ENCODE results near the gene COPE.

The COPE gene

DNA sequence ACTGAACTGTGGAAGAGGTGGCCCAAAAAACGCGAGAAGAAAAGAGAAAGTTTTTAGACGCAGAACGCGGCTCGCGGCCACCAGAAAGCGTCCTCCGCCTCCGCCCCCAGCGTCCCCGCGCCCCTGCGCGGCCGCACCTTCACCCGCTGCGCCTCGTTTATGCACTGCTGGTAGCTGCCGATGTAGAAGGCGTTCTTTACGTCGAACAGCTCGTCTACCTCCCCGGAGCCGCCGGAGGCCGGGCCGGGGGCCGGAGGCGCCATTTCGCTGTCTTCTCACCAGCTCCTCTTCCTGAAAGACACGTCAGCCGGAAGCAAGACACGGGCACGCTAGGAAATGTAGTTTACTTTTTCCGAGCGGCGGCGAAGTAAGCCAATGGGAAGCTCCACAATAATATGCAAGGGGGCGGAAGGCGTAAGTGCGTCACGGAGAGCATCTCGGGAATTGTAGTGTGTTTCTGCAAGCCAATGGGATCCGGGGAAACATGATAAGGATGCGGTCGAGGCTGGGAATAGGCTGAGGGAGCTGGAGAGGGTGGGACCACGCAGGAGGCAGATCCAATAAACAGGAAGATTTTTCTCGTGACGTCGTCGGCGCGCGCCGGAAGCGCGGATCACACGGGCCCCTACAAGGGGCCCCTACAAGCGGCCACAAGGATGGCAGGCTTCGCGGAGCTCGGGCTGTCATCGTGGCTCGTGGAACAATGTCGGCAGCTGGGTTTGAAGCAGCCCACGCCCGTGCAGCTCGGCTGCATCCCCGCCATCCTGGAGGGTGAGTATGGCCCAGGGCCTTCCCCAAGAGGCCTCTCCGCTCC, at the start of gene COPE, which contains the start of gene DDX49:
Gene COPE, minus strand, starts transcription at position 302 of the 814 bp plus-strand sequence. Its CDS starts 39 bp downstream, at position 263.
Gene DDX49, plus strand, starts transcription at position 630 of the 814 bp plus-strand sequence. Its CDS starts 27 bp downstream, at position 657.
- H3K27ac ChIP-seq = peak within 1 kb of the TSS; percentile 85
- peak; percentile 99 for DNase-seq (ENCODE audit: low read depth, low spot score)

DNA sequence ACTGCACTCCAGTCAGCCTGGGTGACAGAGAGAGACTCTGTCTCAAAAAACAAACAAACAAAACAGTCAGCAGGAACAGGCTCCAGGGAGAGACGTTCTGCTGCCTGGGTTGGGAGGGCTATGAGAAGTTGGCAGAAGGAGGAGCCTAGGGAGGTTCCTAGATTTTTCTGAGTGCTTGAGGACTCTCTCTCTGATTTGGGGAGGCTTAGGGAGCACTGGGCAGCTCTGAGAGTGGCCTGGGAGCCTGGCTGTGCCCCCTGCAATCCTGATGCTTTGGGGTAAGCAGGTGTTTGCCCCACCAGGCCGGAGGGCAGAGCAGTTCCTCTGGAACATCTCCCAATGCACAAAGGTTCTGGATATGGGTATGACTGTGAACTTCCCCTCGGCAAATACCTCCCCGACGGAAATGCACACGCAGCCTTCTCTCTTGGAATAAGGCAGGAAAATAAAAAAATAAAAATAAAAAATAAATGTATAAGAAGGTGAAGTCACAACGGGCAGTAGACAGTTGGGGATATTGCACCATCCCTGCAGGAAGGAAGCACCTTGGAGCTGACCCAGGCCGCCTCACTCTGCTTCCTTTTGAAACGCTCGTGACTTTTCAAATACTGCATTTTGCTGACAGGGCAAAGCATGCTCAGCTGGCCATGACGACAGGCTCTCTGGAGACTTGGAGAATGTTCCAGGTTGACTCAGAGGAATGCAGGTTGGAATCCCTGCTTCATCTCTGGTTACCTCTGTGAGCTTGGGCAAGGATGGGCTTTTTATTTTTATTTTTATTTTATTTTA, 48.4 kb upstream of the COPE start:
- DNase-seq (ENCODE audit: low read depth, low spot score) = no peak
- H3K27ac ChIP-seq = peak overlapping the region; percentile 69

DNA sequence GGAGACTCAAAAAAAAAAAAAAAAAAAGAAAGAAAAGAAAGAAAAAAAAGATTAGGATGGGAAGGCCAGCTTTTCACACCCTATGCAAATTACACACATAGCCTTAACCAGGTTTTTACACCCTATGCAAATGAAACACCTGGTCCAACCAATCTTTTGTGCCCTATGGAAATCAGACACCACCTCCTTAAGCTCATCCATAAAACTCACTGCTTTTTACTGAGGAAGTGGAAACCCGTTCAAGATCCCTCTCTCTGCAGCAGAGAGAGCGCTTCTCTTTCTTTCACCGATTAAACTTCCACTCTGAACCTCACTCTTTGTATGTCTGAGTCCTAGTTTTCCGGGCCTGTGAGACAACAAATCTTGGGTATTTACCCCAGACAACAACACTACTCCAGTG, 47.1 kb upstream of the COPE start:
- DNase-seq (ENCODE audit: low read depth, low spot score) = no peak
- no peak overlapping the region for H3K27ac ChIP-seq

DNA sequence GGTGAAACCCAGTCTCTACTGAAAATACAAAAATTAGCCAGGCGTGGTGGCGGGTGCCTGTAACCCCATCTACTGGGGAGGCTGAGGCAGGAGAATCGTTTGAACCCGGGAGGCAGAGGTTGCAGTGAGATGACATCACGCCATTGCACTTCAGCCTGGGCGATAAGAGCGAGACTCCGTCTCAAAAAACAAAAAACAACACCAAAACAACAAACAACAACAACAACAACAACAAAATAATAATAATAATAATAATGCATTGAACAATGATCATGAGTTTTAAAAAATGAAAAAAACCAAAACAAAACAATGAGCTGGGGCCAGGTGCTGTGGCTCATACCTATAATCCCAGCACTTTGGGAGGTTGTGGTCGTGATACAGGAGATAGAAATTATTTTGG, 44.9 kb upstream of the COPE start:
- no peak overlapping the region for H3K27ac ChIP-seq
- DNase-seq (ENCODE audit: low read depth, low spot score) = no peak

DNA sequence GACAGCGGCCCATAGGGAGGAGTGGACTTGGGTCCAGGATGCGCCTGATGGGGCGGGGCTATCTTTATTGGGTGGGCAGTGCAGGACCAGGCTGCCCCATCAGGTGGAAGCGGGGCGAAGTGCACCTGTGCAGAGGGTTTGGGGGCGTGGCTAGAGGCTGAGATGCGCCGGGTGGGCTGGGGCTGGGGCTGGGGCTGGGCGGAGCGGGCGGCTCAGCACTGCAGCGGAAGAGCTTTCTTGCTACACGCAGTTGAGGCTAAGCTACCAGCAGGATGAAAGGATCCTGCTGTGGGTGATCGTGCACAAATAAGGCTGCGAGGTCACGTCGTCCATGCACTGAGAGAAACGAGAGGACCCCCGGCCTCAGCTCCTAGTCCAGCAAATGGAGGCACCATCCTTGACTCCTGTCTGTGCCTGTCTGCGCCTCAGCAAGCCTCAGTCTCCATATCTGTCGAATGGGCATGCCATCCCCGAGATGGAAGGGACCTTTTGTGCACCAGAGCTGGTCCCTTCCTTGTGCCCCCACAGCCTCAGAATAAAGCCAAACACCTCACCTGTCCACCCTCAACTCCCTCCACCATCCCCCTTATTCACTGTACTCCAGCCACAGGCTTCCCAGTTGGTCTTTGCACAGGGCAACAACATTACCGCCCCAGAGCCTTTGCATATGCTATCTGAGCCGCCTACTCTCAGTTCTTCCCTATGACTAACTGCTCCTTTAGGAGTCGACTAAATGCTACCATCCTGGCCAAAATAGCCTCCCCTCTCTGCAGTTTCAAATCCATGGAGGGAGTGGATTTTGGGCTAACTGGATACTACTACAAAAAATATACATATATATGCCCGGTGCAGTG, 42.8 kb upstream of the COPE start:
- no peak overlapping the region for H3K27ac ChIP-seq
- DNase-seq (ENCODE audit: low read depth, low spot score) = no peak

DNA sequence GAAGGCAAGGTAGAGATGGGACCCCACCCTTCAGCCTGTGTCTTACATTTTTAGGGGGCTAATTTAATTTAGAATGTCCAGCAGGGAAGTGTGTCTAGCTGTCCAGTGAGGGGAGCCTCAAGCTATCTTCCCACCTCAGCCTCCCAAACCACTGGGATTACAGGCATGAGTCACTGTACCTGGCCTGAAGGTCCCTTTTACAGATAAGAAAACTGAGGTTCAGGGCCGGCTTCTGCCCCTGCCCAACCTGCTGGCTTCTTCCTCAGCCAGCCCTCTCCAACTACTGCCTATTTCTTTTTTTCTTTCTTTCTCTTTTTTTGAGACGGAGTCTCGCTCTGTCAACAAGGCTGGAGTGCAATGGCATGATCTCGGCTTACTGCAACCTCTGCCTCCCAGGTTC, 41.2 kb upstream of the COPE start:
- H3K27ac ChIP-seq = no peak overlapping the region
- DNase-seq (ENCODE audit: low read depth, low spot score) = no peak

DNA sequence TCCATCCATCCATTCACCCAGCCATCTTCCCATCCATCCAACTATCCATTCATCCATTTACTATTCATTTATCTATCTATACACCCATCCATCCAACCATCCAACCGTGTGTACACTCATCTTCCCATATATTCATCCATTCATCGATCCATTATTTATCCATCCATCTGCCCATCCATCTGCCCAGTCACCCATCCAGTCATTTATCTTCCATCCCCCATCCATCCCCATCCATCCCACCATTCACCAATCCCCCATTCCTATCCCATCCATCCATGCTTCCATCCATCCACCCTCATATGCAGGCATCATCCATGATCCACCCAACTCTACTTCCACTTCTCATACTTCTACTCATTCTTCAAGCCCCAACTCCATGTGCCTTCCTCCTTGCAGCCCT, 35.9 kb upstream of the COPE start:
- no peak for DNase-seq (ENCODE audit: low read depth, low spot score)
- no peak overlapping the region for H3K27ac ChIP-seq

DNA sequence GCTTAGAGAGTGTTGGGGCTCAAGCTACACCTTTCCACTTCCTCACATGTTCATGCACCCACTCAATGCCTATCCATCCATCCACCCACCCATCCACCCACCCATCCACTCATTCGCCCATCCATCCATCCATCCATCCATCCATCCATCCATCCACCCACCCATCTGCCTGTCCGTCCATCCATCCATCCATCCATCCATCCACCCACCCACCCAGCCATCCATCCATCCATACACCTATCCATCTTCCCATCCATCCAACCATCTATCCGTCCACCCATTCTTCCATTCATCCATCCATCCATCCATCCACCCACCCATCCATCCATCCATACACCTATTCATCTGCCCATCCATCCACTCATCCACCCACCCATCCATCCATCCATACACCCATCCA, 34.9 kb upstream of the COPE start:
- H3K27ac ChIP-seq = no peak overlapping the region
- no peak for DNase-seq (ENCODE audit: low read depth, low spot score)

DNA sequence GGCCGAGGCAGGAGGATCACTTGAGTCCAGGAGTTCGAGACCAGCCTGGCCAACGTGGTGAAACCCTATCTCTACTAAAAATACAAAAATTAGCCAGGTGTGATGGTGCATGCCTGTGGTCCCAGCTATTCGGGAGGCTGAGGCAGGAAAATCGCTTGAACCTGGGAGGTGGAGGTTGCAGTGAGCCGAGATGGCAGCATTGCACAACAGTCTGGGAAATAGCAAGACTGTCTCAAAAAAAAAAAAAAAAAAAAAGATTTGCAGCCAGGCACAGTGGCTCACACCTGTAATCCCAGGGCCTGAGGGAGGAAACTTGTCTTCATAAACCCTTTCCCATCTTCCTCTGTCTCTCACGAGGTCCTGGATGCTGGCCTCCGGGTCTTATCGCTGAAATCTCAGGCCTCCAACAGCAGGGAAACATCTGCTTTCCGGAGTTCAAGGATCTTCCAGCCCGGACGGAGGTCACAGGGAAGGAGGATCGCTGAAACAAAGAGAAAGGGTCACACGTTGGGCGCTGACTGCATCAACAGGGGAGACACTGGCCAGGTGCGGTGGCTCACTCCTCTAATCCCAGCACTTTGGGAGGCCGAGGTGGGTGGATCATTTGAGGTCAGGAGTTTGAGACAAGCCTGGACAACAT, 33.3 kb upstream of the COPE start:
- peak overlapping the region; percentile 90 for H3K27ac ChIP-seq
- peak; percentile 29 for DNase-seq (ENCODE audit: low read depth, low spot score)

DNA sequence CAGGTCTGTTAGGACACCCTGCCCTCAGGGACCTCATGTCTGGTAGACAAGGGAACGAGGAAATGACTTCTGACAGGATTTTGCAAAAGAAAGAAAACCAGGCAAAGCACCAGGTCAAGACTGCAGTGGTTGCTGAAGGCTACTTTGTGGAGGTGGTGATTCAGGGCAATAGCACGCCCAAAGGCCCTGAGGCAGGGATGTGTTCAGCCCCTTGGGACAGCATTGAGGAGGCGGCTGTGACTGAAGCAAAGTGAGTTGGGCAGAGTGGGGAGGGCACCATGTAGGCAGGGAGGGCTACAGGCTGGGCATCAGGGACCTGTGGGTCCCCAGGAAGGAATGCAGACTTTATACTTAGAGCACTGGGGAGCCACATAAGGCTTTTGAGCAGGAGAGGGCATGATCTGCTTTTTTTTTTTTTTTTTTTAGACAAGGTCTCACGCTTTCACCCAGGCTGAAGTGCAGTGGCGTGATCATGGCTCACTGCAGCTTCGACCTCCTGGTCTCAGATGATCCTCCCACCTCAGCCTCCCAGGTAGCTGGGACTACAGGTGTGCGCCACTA, 32.6 kb upstream of the COPE start:
- DNase-seq (ENCODE audit: low read depth, low spot score) = peak; percentile 95

DNA sequence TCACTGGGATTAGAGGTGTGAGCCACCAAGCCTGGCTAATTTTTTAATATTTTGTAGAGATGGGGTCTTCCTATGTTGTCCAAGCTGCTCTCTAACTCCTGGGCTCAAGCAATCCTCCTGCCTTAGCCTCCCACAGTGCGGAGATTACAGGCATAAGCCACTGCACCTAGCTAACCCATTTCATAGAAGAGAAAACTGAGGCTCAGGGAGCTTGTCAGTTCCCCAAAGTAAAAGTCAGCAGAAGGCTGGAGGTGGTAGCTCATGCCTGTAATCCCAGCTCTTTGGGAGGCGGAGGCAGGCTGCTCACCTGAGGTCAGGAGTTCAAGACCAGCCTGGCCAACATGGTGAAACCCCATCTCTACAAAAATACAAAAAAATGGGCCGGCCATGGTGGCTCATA, 30.7 kb upstream of the COPE start:
- H3K27ac ChIP-seq = no peak overlapping the region
- DNase-seq (ENCODE audit: low read depth, low spot score) = no peak

More for the DNA sequence above, 32.6 kb upstream of the COPE start:
- H3K27ac ChIP-seq = peak overlapping the region; percentile 90

DNA sequence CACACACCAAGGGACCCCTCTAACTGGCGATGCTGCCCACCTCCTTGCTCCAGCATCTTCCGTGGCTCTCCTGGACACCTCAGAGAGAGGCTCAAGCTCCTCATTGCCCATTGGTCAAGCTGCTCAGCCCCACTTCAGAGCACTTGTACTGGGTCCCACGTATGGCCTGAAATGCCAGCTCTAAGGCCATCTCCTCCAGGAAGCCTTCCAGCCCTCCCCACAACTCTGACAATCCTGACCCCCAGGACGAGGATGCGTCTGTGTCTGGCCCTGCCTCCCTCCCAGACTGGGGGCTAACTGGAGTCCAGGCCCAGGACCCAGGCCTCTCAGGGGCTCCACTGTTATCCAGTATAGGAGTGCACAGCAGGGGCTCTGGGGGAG, 29.8 kb upstream of the COPE start:
- no peak for DNase-seq (ENCODE audit: low read depth, low spot score)
- H3K27ac ChIP-seq = no peak overlapping the region

DNA sequence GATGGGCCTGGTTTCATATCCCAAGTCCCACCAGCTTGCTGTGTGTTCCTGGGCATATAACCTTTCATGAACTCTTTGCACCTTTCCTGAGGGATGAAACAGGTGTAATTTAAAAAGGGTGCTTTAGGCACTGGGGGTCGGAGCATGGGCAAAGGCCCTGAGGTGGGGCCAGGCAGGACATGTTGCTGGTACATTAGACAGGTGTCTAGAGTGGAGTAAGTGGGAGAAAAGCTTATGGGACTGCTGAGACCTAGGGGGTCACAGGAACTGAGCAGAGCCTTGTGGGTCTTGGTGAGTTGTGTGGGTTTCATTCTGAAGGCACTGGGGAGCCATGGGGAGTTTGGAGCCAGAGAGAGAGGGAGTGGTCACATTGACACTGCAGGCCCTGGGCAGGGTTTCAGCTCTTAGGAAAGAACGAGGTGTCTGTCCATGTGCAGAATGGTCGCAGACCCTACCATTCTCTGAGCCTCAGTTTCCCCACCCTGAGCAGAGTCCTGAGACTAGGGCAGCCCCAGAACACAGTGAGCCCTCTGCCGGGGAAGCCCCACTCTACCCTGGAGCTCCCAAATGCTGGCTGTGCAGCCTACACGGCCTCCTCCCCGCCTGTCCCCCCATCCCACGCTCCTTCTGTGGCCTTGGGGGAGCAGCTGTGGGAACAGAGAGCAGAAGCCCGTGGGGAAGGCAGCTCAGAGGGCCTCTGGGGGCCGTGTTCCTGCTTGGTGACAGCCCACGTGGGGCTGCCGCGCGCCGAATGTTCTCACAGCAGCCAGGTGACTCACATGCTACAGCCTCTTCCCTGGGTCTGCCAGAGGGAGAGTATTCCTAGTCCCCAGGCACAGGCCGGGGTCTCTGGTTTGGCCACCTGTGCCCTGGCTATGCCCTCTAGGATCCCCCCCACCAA, 29.1 kb upstream of the COPE start:
- no peak for DNase-seq (ENCODE audit: low read depth, low spot score)
- H3K27ac ChIP-seq = no peak overlapping the region

DNA sequence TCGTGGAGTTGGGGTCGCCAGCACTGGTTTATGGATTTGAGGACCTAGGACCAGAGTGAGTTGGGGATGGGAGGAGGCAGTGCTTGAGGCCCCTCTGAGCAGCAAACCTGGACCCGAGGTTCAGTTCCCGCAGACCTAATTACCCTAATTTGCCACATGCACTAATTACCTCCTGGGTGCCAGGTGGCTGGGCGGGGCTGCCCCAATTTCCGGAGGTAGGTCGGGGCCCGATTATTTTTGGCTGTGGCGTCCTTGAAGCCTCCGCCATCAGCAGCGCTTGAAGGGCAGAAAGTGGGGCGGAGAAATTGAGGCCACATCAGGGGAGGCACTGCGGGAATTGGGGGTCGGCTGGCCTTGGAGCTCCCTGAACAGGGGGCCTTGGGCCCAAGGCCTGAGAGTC, 27.7 kb upstream of the COPE start:
- DNase-seq (ENCODE audit: low read depth, low spot score) = no peak
- H3K27ac ChIP-seq = no peak overlapping the region

DNA sequence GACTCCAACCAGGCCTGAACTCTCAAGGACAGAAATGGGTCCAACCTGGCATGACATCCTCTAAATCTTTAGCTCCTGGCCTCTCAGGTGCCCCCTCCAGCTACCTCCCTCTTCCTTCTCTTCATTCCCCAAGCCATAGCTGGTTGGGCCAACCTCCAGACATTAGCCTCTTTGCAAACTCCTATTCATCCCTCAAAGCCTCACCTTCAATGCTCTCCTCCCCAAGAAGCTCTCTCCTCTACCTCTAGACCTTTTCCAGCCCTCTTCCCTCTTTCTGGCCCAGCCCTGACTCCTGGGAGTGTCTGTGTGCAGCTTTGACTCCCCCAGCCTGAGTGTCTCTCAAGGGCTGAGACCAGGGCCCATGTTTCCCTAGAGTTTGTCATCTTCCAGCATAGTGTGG, 27.1 kb upstream of the COPE start:
- H3K27ac ChIP-seq = no peak overlapping the region
- DNase-seq (ENCODE audit: low read depth, low spot score) = no peak

DNA sequence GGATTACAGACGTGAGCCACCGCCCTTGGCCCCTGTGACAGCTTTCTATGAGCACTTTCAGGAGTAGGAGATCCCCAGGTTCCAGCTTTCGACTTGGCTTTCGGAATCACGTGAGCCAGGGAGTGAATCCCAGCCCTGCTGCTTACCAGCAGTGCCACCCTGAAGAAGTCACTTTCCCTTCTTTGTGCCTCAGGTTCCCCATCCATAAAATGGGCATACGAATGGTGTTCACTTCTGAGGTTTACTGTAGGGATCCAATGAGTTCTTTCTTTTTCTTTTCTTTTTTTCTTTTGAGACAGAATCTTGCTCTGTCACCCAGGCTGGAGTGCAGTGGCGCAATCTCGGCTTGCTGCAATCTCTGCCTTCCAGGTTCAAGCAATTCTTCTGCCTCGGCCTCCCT, 26.1 kb upstream of the COPE start:
- no peak overlapping the region for H3K27ac ChIP-seq
- DNase-seq (ENCODE audit: low read depth, low spot score) = no peak

DNA sequence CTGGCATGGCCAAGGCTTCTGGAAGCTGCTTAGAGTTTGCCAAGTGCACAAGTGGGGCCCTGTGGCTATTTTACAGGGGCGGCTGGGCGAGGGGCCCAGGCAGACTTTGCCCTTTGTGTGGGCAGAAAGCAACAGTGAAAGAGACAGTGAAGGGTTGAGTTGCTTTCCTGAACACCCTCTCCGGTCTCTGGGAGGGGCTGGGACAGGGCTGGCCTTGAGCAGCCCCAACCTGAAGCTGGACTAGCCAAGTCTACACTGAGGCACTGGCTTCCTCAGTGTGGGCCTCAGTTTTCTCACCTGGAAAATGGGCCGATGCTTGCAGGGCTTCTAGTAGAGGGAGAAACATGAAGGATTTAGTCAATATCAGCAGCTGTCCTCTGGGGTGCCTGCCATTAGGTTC, 24.3 kb upstream of the COPE start:
- H3K27ac ChIP-seq = no peak overlapping the region
- DNase-seq (ENCODE audit: low read depth, low spot score) = no peak

DNA sequence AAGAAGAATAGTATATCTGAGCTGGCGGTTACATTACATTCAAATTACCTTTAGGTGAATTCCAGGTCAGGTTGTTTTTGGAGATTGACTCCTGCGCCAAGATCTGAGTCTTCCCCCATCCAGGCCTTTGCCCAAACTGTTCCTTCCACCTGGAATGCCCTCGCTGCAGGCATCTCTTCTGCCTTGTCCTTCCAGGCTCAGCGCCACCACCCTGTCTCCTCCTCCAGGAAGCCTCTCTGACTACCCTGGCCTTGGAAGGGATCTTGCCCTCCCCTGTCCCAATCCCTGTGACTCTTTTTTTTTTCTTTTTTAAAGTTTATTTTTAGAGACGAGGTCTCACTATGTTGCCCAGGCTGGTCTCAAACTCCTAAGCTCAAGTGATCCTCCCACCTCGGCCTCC, 23.5 kb upstream of the COPE start:
- no peak for DNase-seq (ENCODE audit: low read depth, low spot score)
- H3K27ac ChIP-seq = no peak overlapping the region

Data from epithelial cell of prostate (primary cell).